Trophoblast cell (in vitro differentiated cells and primary cell): Measurements from ENCODE around the gene OSBPL1A.

Source experiments
- DNase-seq, 2 donors: peaks; one replicate each; pipeline ENCODE4 v3.0.0-alpha.2; 2016
- H2AFZ ChIP-seq: 2 replicates; pipeline ENCODE4 v1.6.1; 2013; ENCODE audit warnings: low read length, moderate library complexity, mild to moderate bottlenecking; ENCODE audit not compliant: insufficient read depth, poor library complexity
- H2AK5ac ChIP-seq: 2 replicates; pipeline ENCODE4 v1.6.1; 2013; ENCODE audit warnings: mild to moderate bottlenecking, low read length
- H2BK120ac ChIP-seq: 2 replicates; pipeline ENCODE4 v1.6.1; 2013; ENCODE audit warnings: low read length, mild to moderate bottlenecking, moderate library complexity; ENCODE audit not compliant: insufficient read depth, poor library complexity
- H2BK12ac ChIP-seq: 2 replicates; pipeline ENCODE4 v1.6.1; 2013; ENCODE audit warnings: mild to moderate bottlenecking, low read length, moderate library complexity
- H2BK5ac ChIP-seq: 2 replicates; pipeline ENCODE4 v1.6.1; 2013; ENCODE audit warnings: low read length, low read depth, moderate library complexity, mild to moderate bottlenecking; ENCODE audit not compliant: poor library complexity
- H3K14ac ChIP-seq: 2 replicates; pipeline ENCODE4 v1.6.1; 2013; ENCODE audit warnings: mild to moderate bottlenecking, low read length
- H3K18ac ChIP-seq: 2 replicates; pipeline ENCODE4 v1.6.1; 2013; ENCODE audit warnings: mild to moderate bottlenecking, low read length
- H3K23ac ChIP-seq: 2 replicates; pipeline ENCODE4 v1.6.1; 2013; ENCODE audit warnings: low read length
- H3K27ac ChIP-seq: 2 replicates; pipeline ENCODE4 v1.5.1; 2013; ENCODE audit warnings: low read depth, mild to moderate bottlenecking, inconsistent platforms, low read length, moderate library complexity
- H3K27me3 ChIP-seq: 2 replicates; pipeline ENCODE4 v1.6.1; 2013; ENCODE audit warnings: inconsistent platforms, mild to moderate bottlenecking, low read length, moderate library complexity; ENCODE audit not compliant: insufficient read depth
- H3K36me3 ChIP-seq, 2 experiments: 1 replicate in 1 of 2; 2 replicates in 1 of 2; pipeline ENCODE4 v1.6.1; 2013; ENCODE audit warnings: low read length in 2 of 2, mild to moderate bottlenecking in 2 of 2, moderate library complexity in 1 of 2; ENCODE audit not compliant: insufficient read depth in 2 of 2, control insufficient read depth in 1 of 2
- H3K4ac ChIP-seq: 2 replicates; pipeline ENCODE4 v1.6.1; 2013; ENCODE audit warnings: low read depth, mild to moderate bottlenecking, low read length, moderate library complexity
- H3K4me1 ChIP-seq, 2 experiments: 1 replicate in 1 of 2; 2 replicates in 1 of 2; pipeline ENCODE4 v1.6.1; 2013; ENCODE audit warnings: low read length in 2 of 2, mild to moderate bottlenecking in 2 of 2, moderate library complexity in 1 of 2; ENCODE audit not compliant: insufficient read depth in 2 of 2, control insufficient read depth in 1 of 2
- H3K4me2 ChIP-seq: 2 replicates; pipeline ENCODE4 v1.6.1; 2013; ENCODE audit warnings: inconsistent platforms, mild to moderate bottlenecking, low read length, moderate library complexity
- H3K4me3 ChIP-seq: 2 replicates; pipeline ENCODE4 v1.5.1; 2013; ENCODE audit warnings: mild to moderate bottlenecking, low read depth, low read length, inconsistent platforms
- H3K79me1 ChIP-seq: one replicate; pipeline ENCODE4 v1.6.1; 2013; ENCODE audit warnings: low read length
- H3K79me2 ChIP-seq: 2 replicates; pipeline ENCODE4 v1.6.1; 2013; ENCODE audit warnings: low read length, mild to moderate bottlenecking; ENCODE audit not compliant: control insufficient read depth, insufficient read depth, poor library complexity
- H3K9ac ChIP-seq: 2 replicates; pipeline ENCODE4 v1.6.1; 2013; ENCODE audit warnings: mild to moderate bottlenecking, low read length
- H3K9me3 ChIP-seq: 2 replicates; pipeline ENCODE4 v1.6.1; 2013; ENCODE audit warnings: low read depth, mild to moderate bottlenecking, control low read depth, inconsistent platforms, low read length; ENCODE audit not compliant: insufficient read depth
- H4K12ac ChIP-seq: 2 replicates; pipeline ENCODE4 v1.6.1; 2013; ENCODE audit warnings: low read depth, mild to moderate bottlenecking, low read length, moderate library complexity
- H4K8ac ChIP-seq: 2 replicates; pipeline ENCODE4 v1.6.1; 2013; ENCODE audit warnings: low read depth, mild to moderate bottlenecking, low read length, moderate library complexity
- H4K91ac ChIP-seq: one replicate; pipeline ENCODE4 v1.6.1; 2013; ENCODE audit warnings: low read depth, mild to moderate bottlenecking, low read length, moderate library complexity
- WGBS: extraction: QIAGEN DNeasy Blood & Tissue Kit; methylation state at CpG from one replicate; pipeline ENCODE4 v1.1.7; 2013; ENCODE audit warnings: missing lambda C conversion rate; ENCODE audit not compliant: insufficient read length, insufficient coverage; ENCODE audit errors: extremely low coverage; 5-methylcytosine and 5-hydroxymethylcytosine counted together

OSBPL1A gene

DNA sequence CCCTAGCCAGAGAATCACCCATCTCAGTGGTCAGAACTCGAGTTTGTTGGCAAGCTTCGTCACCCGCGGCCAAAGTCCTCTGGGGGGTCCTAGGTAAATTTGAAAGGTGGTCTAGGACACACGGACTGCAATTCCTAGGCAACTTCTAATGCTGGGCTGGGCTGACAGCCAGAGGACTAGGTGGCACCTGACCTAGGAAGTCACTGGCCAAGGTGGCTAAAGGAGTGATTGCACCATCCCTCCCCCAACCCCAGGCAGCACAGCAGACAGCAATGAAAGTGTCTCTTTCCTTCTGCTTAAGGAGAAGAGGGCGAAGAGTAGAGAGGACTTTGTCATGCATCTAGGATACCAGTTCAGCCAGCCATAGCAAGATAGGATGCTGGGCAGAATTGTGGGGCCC, 147.9 kb downstream of the OSBPL1A start:
- H3K18ac ChIP-seq = peak overlapping the region; percentile 23
- no peaks in the 10 kb centered on the region for H3K79me1 ChIP-seq
- no peak overlapping the region for H2BK12ac ChIP-seq
- H3K4ac ChIP-seq = peak overlapping the region; percentile 25
- no peak for DNase-seq
- no peak overlapping the region for H3K27ac ChIP-seq
- H3K79me2 ChIP-seq = no peaks in the 10 kb centered on the region
- H3K4me1 ChIP-seq = peaks cover 6% of the 10 kb centered on the region in 2 experiments
- no peak overlapping the region for H2AK5ac ChIP-seq
- no peak overlapping the region for H4K91ac ChIP-seq
- H3K4me2 ChIP-seq = no peak overlapping the region
- no peaks in the 10 kb centered on the region for H3K27me3 ChIP-seq
- H3K23ac ChIP-seq = no peak overlapping the region
- H4K12ac ChIP-seq = no peak overlapping the region
- no peak overlapping the region for H4K8ac ChIP-seq
- no CpG with 5 or more reads among the region's 6 CpGs for WGBS
- H3K9me3 ChIP-seq = no peaks in the 10 kb centered on the region
- H3K14ac ChIP-seq = peak overlapping the region; percentile 54
- H3K4me3 ChIP-seq = no peak overlapping the region
- no peak overlapping the region for H3K9ac ChIP-seq
- no peak overlapping the region for H2BK120ac ChIP-seq
- no peak overlapping the region for H2BK5ac ChIP-seq
- no peak overlapping the region for H2AFZ ChIP-seq
- no peaks in the 10 kb centered on the region for H3K36me3 ChIP-seq

DNA sequence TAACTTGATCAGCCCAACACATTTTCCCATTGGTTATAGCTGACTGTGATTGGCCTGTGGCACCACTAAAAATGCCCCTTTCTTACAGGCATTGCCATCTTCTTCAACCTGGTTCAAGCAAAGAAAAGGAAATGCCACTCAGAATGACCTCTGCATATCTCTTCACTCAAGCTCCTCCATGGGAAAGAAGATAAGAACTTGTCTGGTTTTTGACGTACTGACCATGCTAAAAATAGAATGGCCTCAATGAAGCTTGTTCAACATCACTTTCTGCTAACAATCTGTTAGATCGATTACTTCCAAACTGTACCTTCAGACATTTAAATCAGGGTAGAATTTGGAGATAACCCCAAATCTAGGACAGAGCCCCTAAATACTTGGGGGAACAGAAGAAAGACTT, 149.3 kb downstream of the OSBPL1A start:
- Histone ChIP-seq H3K9me3 (no peaks in the 10 kb centered on the region), H3K4me3 (no peak overlapping the region), H3K18ac (no peak overlapping the region), H3K27ac (no peak overlapping the region), H3K36me3 (no peaks in the 10 kb centered on the region), H2BK5ac (no peak overlapping the region), H2BK12ac (no peak overlapping the region), H3K4me1 (peaks cover 2 to 3% of the 10 kb centered on the region in 2 experiments), H4K91ac (no peak overlapping the region), H2AK5ac (no peak overlapping the region), H2AFZ (no peak overlapping the region), H2BK120ac (no peak overlapping the region), H4K12ac (no peak overlapping the region), H4K8ac (no peak overlapping the region), H3K4ac (no peak overlapping the region), H3K27me3 (no peaks in the 10 kb centered on the region), H3K23ac (peak overlapping the region; percentile 29), H3K4me2 (no peak overlapping the region), H3K14ac (no peak overlapping the region), H3K79me1 (no peaks in the 10 kb centered on the region), H3K79me2 (no peaks in the 10 kb centered on the region), H3K9ac (no peak overlapping the region)
- no CpG with 5 or more reads among the region's 2 CpGs for WGBS
- no peak for DNase-seq

DNA sequence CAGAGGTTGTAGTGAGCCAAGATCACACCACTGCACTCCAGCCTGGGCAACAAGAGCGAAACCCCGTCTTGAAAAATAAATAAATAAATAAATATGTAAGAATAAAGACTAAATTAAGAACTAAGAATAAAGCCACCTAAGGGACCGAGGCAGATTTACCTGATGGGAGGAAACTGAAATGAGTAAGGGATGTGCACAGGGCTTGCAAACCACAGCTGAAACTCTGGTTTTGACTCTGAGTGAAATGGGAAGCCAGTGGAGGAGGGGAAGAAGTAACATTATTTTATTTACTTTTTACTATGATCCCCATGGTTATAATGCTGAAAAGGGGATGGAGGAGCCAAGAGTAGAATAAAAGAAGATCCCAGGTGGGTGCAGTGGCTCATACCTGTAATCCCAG, 151.5 kb downstream of the OSBPL1A start:
- H3K79me2 ChIP-seq = no peaks in the 10 kb centered on the region
- no peak overlapping the region for H2BK5ac ChIP-seq
- H3K4me1 ChIP-seq = peaks cover 2 to 3% of the 10 kb centered on the region in 2 experiments
- H3K18ac ChIP-seq = no peak overlapping the region
- no peak overlapping the region for H3K23ac ChIP-seq
- no peak overlapping the region for H2BK120ac ChIP-seq
- no peak overlapping the region for H2AFZ ChIP-seq
- no peaks in the 10 kb centered on the region for H3K9me3 ChIP-seq
- no peaks in the 10 kb centered on the region for H3K79me1 ChIP-seq
- no peak overlapping the region for H4K91ac ChIP-seq
- WGBS = no CpG with 5 or more reads among the region's 3 CpGs
- no peak overlapping the region for H3K9ac ChIP-seq
- H3K4me2 ChIP-seq = no peak overlapping the region
- no peak overlapping the region for H4K12ac ChIP-seq
- H2BK12ac ChIP-seq = no peak overlapping the region
- H3K14ac ChIP-seq = no peak overlapping the region
- H3K4me3 ChIP-seq = no peak overlapping the region
- no peak for DNase-seq
- no peak overlapping the region for H3K4ac ChIP-seq
- no peak overlapping the region for H2AK5ac ChIP-seq
- H3K27ac ChIP-seq = no peak overlapping the region
- no peaks in the 10 kb centered on the region for H3K27me3 ChIP-seq
- no peaks in the 10 kb centered on the region for H3K36me3 ChIP-seq
- H4K8ac ChIP-seq = no peak overlapping the region

DNA sequence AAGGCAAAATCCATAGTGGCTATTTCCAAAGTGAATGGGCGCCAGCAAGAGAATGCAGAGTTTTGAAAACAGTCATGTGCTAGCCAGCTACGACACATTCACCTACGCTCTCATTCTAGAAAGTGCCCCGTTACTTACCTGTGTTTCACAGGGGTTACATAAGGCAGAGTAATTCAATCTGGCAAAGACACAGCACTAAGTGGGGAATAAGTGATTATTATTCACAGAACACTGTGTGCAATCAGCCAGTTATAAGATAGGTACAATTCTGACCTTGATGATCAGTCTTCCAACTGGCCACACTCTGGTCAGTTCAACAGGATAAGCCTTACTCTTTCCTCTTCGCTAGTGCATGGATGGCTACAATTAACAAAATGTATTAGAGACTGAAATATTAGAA, 152.9 kb downstream of the OSBPL1A start:
- Histone ChIP-seq H3K36me3 (no peaks in the 10 kb centered on the region), H3K9ac (no peak overlapping the region), H2AFZ (no peak overlapping the region), H3K4ac (no peak overlapping the region), H3K27ac (no peak overlapping the region), H3K9me3 (no peaks in the 10 kb centered on the region), H2BK120ac (no peak overlapping the region), H3K79me1 (no peaks in the 10 kb centered on the region), H3K18ac (no peak overlapping the region), H3K79me2 (no peaks in the 10 kb centered on the region), H2AK5ac (no peak overlapping the region), H3K23ac (no peak overlapping the region), H4K12ac (no peak overlapping the region), H3K4me1 (peaks cover 2 to 3% of the 10 kb centered on the region in 2 experiments), H3K4me3 (no peak overlapping the region), H3K4me2 (no peak overlapping the region), H4K91ac (no peak overlapping the region), H2BK12ac (no peak overlapping the region), H4K8ac (no peak overlapping the region), H3K14ac (no peak overlapping the region), H3K27me3 (no peaks in the 10 kb centered on the region), H2BK5ac (no peak overlapping the region)
- DNase-seq = no peak
- WGBS = no CpG with 5 or more reads among the region's 5 CpGs
